NCI-H2227 (cell line): ENCODE data around the gene CAVIN4.

Experiments used
- DNase-seq: peaks from one replicate; lab custom pipeline; 2025; ENCODE audit not compliant: unreplicated experiment; lab: John Stamatoyannopoulos, UW

Gene CAVIN4

GRCh38 chr9:100589582-100589981 lies 11.7 kb downstream of the CAVIN4 start:
- DNase-seq = no peak

DNA sequence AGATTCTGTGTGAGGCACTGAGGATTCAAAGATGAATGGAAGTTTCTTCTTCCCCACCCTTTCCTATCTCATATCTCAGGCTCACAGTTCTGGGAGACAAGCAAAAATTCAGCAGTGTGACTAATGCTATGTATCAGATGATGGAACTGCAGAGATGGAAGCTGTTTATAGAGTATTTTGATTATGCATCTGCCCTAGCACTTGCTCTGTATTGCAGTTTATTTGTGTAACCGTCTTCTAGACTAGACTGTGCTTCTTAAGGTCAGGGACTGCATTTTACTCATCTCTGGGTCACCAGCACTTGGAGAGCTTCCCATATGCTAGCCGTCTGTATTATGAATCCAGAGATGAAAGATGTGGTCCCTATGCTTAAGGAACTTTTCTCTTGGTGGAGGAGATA lies 12.6 kb downstream of the CAVIN4 start:
- DNase-seq = no peak

GRCh38 chr9:100591139-100591538 lies 13.3 kb downstream of the CAVIN4 start:
- DNase-seq = no peak

GRCh38 chr9:100591639-100592412 lies 13.9 kb downstream of the CAVIN4 start:
- no peak for DNase-seq

- peak; percentile 76 for DNase-seq
These were observed 17.7 kb downstream of the CAVIN4 start for GRCh38 chr9:100595391-100596199.

- no peak for DNase-seq
These were observed 19.4 kb downstream of the CAVIN4 start for GRCh38 chr9:100597236-100597635.

- peak; percentile 92 for DNase-seq
These were observed 20.8 kb downstream of the CAVIN4 start for GRCh38 chr9:100598641-100599145.

- peak; percentile 56 for DNase-seq
These were observed 22.7 kb downstream of the CAVIN4 start for GRCh38 chr9:100600521-100601079.

DNA sequence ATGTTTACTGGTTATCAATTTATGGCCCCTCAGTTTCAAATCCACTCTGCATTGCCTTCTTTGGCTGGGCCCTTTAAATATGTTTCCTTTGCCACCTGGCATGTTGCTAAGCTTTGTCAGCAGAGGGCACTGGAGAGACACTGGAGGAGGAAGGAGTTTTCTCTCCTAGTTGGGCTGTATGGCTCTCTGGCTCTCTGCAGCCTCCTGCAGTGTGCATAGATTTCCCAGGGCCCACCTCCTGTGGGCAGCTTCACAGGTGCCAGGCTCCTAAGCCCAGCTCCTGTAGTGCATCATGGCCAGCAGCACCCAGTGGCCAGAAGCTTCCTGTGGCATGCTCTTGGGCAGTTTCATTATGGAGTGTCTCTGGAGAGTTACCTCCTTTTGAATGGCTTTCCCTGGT lies 23.3 kb downstream of the CAVIN4 start:
- DNase-seq = peak; percentile 71

- DNase-seq = peak; percentile 69
These were observed 24.5 kb downstream of the CAVIN4 start for GRCh38 chr9:100602342-100602801.

GRCh38 chr9:100605405-100605804 lies 27.5 kb downstream of the CAVIN4 start:
- no peak for DNase-seq

GRCh38 chr9:100619194-100619593 lies 41.3 kb downstream of the CAVIN4 start:
- DNase-seq = no peak

DNA sequence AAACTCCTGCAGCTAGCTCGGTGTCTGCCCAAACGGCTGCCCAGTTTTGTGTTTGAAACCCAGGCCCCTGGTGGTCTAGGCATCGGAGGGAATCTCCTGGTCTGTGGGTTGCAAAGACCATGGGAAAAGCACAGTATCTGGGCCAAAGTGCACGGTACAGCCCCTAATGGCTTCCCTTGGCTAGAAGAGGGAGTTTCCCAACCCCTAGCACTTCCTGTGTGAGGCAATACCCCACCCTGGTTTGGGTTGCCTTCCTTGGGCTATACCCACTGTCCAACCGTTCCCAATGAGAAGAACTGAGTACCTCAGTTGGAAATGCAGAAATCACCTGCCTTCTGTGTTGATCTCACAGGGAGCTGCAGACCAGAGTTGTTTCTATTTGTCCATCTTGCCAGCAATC lies 41.8 kb downstream of the CAVIN4 start:
- DNase-seq = no peak

- DNase-seq = no peak
These were observed 46.1 kb downstream of the CAVIN4 start for GRCh38 chr9:100623969-100624368.

DNA sequence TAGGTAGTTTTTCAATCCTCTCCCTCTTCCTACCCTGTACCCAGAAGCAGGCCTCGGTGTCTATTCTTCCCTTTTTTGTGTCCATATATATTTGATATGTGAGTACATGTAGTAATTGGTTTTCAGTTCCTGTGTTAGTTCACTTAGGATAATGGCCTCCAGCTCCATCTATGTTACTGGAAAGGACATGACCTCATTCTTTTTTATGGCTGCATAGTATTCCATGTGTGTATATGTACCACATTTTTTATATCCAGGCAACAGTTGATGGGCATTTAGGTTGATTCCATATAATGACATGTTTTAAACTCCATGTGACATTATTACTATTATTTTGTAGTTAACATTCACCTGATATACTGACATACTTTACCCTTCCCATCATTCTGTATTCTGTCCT lies 49.1 kb downstream of the CAVIN4 start:
- no peak for DNase-seq

- no peak for DNase-seq
These were observed 59.9 kb downstream of the CAVIN4 start for GRCh38 chr9:100637787-100638186.
